ENCODE results near the gene CCDC152. TPM values are rescaled to one million over a fixed set of nuclear protein-coding genes. Genes with fewer than 3 reads are reported as not detected.
"Not testable (repeated sequence)": the region's sequence is repeated elsewhere in the genome, so short reads cannot be mapped to it uniquely, and the experiment has no call there.

The CCDC152 gene
- total RNA-seq, 1 donor from 2014 or later, result 0.78 TPM

GRCh38 chr5:42721484-42721883, 35.1 kb upstream of the CCDC152 start:
- H3K27me3 ChIP-seq, result no peaks in the 10 kb centered on the region

GRCh38 chr5:42734531-42735058, 22.0 kb upstream of the CCDC152 start:
- H3K27ac ChIP-seq; H3K9me3 ChIP-seq; H3K4me3 ChIP-seq; DNase-seq; H3K4me1 ChIP-seq; ATAC-seq; H3K27me3 ChIP-seq; H3K36me3 ChIP-seq; intact Hi-C loops (cut with DNase I): not testable (repeated sequence)

More at GRCh38 chr5:42721484-42721883, 35.1 kb upstream of the CCDC152 start:
- ATAC-seq (no peak), DNase-seq (no peak)
- Histone ChIP-seq H3K4me3 (no peak overlapping the region), H3K4me1 (peaks cover 4% of the 10 kb centered on the region), H3K27ac (no peak overlapping the region), H3K36me3 (no peaks in the 10 kb centered on the region), H3K9me3 (no peaks in the 10 kb centered on the region)
- TF ChIP-seq CTCF (IDR thresholded peaks at IDR 0.05), result no peak
- intact Hi-C loops (cut with DNase I), result no loop called here

- Histone ChIP-seq H3K4me3 (no peak overlapping the region), H3K36me3 (no peaks in the 10 kb centered on the region), H3K27me3 (no peaks in the 10 kb centered on the region), H3K27ac (no peak overlapping the region), H3K9me3 (no peaks in the 10 kb centered on the region), H3K4me1 (no peaks in the 10 kb centered on the region)
- no peak for TF ChIP-seq CTCF (IDR thresholded peaks at IDR 0.05)
- DNase-seq (no peak), ATAC-seq (no peak)
- intact Hi-C loops (cut with DNase I), result no loop called here
Measured at GRCh38 chr5:42740920-42741319, 15.7 kb upstream of the CCDC152 start.

GRCh38 chr5:42745426-42745825, 11.2 kb upstream of the CCDC152 start:
- peak; percentile 39 for ATAC-seq
- peak; percentile 29 for TF ChIP-seq CTCF (IDR thresholded peaks at IDR 0.05)
- DNase-seq, result no peak
- Histone ChIP-seq H3K36me3 (no peaks in the 10 kb centered on the region), H3K4me3 (no peak overlapping the region), H3K27ac (no peak overlapping the region), H3K27me3 (no peaks in the 10 kb centered on the region), H3K9me3 (no peaks in the 10 kb centered on the region), H3K4me1 (no peaks in the 10 kb centered on the region)
- intact Hi-C loops (cut with DNase I), result no loop called here

- intact Hi-C loops (cut with DNase I), result no loop called here
- Histone ChIP-seq H3K27ac (no peak overlapping the region), H3K9me3 (no peaks in the 10 kb centered on the region), H3K27me3 (no peaks in the 10 kb centered on the region), H3K4me3 (no peak overlapping the region), H3K36me3 (no peaks in the 10 kb centered on the region), H3K4me1 (no peaks in the 10 kb centered on the region)
- ATAC-seq (no peak), DNase-seq (no peak)
- TF ChIP-seq CTCF (IDR thresholded peaks at IDR 0.05), result no peak
Measured at GRCh38 chr5:42745856-42746255, 10.8 kb upstream of the CCDC152 start.

GRCh38 chr5:42749020-42749419, 7.6 kb upstream of the CCDC152 start:
- ATAC-seq (no peak), DNase-seq (no peak)
- Histone ChIP-seq H3K9me3 (no peaks in the 10 kb centered on the region), H3K36me3 (no peaks in the 10 kb centered on the region), H3K4me1 (no peaks in the 10 kb centered on the region), H3K27me3 (no peaks in the 10 kb centered on the region), H3K4me3 (no peak overlapping the region), H3K27ac (no peak overlapping the region)
- intact Hi-C loops (cut with DNase I), result no loop called here
- TF ChIP-seq CTCF (IDR thresholded peaks at IDR 0.05), result no peak

All from upper lobe of right lung (tissue), 1 donor.